ENCODE measurements around the gene TMEM131L.

TMEM131L gene

DNA sequence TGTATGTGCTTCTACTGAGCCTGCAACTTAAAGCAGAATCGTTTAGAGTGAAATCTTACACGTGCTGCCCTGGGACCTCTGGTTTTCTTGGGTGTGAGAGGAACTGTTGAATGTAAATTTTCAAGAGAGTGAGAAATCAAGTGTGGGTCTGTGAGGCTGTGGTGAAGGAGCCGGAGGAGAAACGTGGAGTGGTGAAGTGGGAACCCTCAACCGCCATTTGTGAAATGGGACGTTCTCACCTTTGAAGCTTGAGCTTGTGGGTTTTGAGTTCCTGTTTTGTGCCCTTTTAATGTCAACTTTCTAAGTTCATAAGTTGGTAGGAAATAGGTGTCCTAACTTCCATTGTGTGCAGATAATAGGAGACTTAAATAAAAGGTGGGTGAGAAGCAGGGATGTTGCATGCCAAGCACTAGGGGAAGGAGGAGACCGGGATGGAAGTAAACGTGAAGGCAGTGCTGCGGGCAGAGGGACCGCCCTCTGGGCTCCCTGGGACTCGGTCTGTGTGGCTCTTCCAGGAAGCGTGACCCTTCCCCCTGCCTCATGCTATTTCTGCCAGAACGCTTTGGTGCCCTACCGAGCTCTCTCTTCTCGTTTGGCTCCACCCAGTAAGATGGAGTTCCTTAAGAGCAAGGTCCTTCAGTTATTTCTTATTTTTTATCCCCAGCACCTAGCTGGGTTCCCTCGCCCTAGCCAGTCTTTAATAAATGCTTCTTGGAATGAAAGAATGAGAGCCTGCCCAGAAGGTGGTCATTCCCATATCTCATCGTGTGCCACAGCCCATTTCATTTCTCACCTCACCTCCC is 56.0 kb downstream of the TMEM131L start:
- DNase-seq: no peak

DNA sequence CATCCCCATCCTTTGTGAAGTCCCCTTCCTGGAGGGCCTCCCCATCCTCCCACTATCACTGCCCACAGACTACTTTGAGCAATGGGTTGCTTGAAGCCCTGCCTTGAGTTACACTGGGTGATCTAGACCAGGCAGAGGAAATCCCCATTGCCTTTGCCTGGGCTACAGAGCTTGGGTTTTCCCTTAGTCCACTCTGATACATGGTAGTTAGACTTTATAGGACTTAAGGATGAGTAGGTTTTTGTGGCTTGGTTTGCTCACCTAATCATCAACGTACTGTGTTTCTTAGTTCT is 56.6 kb downstream of the TMEM131L start:
- no peak for DNase-seq

DNA sequence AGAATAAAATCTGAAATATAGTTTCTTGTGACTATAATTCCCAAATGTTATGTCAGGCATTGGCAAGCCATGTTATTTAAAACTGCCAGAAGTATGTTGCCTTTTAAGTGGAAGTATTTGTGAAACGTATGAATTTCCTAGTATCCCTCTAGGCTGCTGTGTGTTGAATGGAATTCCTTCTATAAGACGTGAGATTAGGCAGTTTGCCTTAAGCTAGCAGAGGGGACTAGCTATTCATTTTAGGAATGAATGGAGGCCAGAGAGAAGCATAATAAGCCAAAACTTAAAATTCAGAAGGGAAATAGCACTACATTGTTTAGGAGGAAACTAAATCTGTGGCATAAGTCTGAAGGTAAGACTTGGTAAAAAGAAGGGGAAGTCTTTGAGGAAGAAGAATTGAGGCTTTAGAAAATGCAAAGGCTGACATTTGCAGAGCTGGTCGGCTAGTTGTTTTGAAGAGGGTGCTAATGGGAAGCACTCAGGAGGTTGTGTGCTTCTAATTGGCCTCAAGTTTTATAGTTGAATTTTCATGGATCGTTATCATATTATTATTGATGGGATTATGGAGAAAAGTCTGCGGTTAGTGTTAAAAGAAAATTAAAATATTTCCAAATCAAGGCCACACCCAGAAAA is 57.1 kb downstream of the TMEM131L start:
- DNase-seq: no peak

- DNase-seq: no peak
Measured at GRCh38 chr4:153523941-153524386, 57.8 kb downstream of the TMEM131L start.

DNA sequence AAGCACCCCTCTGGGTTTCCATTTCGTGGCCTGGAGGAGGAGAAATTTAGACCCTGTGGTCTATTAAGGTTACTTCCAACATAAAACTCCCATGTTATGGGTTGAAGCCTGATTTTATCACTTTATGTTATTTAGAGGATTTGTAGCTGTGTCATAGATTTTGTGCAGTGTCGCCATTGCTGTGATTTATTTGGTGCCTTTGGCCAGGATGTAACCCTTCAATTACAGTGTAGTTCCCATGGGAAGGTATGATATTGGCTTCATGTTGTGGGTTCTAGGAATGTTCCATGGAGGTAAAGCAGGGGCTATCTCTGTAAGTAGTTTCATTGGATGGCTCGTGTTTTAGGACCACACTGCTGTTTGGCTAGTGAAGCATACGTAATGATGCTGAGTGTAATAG is 58.5 kb downstream of the TMEM131L start:
- DNase-seq: no peak

DNA sequence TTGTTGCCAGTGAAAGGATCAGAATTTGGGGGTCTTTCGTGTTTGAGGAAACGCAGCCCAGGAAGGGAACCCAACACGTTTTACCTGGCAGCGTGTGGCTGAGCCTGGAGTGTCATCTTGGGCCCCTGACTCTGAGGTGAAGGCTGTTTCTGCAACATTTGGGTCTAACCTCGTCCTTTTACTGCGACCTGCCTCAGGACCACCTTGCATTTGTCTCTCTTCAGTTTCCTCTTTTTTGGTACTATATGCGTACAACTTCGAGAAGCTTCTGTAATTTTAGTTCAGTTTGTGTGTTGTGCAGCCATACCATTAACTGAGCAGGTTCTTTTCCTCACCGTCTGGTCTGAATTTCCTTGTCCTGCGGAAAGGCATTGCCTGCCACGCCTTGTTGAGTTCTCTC is 61.5 kb downstream of the TMEM131L start:
- DNase-seq: no peak

- no peak for DNase-seq
Measured at GRCh38 chr4:153528705-153529485, 62.7 kb downstream of the TMEM131L start.

GRCh38 chr4:153529646-153530045 is 63.5 kb downstream of the TMEM131L start:
- no peak for DNase-seq

DNA sequence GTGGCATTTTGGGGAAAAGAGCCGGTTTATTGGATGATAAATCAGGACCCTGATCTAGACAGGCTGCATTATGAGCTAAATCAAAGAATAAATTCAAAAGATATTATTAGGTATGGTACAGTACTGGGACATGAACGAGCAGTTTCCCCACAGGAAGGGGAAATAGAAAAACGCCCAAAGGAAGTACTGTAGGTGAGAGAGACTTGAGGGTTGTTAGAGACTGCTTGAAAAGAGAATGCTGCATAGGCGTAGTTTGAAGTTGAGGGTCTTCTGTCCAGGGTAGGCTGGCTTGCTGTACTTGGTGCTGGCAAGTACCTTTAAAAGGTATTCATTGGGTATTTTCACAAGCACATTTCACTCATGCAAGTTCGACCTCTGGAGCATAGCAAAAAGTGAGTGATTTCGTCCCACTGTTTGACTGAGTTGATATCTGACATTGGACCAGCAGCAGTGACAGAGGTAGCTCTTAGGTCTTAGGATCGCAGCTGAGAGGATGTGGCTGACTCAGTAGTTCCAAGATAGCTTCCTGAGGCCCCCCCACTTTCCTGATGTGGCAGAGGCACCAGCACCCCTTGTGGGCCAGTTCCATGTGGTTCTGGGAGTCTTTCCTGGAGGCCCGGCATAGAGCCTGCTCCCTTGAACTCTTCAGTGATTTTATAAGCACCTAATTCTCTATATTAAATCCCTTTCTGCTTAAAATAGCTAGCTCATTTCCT is 64.3 kb downstream of the TMEM131L start:
- no peak for DNase-seq

DNA sequence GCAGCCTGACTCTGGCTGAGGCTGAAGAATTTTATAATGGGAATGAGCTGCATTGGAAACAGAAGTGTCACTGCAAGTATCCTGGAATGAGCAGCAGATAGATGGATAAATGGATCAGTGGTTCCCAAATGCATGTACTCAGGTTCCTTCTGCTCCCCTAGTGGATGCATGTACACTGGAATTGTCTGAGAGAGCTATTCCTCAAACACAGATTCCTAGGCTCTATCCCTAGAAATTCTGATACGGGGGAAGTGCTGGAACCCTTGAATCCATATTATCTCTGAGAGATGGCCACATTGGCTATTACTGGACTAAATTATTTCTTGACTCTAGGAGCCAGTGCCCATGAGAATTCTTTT is 64.8 kb downstream of the TMEM131L start:
- DNase-seq: no peak

GRCh38 chr4:153531976-153532626 is 65.9 kb downstream of the TMEM131L start:
- no peak for DNase-seq

GRCh38 chr4:153532636-153533035 is 66.5 kb downstream of the TMEM131L start:
- no peak for DNase-seq

- no peak for DNase-seq
Measured at GRCh38 chr4:153533387-153533786, 67.2 kb downstream of the TMEM131L start.

DNA sequence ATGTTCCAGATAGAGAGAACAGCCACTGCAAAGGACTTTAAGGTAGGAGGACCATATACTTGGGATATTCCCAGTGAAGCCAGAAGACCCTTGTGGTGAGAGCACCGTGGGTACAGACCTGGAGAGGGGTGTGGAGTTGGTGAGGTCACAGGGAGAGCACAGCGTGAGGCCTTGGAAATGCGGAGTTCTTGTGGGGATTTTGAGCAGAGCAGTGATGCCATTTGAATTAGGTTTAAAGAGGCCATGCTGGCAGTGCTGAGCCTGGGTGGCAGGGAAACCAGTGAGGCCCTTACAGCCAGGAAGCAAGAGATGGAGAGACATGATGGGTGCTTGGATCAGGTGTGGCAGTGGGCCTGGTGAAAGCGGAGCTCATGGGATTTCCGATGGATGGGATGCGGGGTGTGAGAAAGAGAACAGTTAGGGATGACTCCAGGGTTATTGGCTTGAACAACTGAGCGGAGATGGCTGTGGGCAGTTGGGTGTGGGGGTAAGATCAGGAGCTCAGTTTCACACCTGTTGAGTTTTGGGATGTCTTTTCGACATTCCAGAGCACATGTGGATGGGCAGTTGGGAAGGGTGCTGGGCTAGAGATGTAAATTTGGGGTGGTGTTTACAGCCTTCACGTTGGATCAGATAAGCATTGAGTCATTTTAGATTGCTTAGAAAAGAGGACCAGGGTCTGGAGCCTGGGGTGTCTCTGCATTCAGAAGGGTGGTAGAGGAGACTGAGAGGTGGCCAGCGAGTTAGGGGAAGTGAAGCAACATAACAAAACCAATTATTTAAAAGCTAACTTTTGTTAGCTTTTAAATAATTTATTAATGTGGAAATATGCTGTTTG is 68.9 kb downstream of the TMEM131L start:
- no peak for DNase-seq

- no peak for DNase-seq
Measured at GRCh38 chr4:153535772-153536513, 69.8 kb downstream of the TMEM131L start.

- no peak for DNase-seq
Measured at GRCh38 chr4:153537493-153537960, 71.4 kb downstream of the TMEM131L start.

DNA sequence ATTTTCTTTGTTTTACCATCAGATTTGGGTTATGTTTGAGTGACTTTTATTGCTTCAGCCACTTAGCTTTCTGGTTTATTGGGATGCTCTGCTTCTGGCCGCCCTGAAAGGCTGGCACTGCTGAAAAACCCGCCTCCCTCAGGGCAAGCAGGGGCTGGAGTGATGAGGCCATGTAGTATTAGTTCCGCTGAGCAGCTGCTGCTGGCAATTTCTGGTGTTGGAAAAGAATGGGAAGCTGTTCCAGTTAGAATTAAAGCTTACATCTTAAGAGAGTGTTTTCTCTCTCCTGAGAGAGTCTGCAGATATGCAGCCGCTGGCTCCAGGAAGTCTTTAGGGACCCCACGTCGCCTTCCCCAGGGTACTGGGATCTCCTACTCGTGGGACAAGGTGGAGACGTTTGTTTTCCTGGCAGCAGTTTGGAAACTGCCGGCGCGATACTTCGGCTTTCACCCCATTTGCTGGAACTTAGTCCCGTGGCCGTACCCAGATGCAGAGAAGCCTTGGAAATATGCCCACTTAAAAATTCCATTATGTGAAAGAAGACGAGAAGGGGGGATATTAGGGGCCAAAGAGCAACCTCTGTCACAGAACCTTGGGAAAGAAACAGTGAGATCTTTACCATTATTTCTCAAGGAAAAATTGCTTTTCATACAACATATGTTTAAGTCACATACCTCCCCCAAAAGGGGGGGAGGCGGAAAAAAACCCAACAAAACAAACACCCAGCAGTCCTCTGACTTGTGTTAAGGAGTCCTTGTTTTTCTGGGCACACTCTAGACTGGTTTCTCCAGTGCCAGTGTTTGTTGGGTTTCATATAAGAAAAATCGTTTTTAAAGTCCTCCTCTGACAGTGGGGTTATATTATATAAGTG is 72.6 kb downstream of the TMEM131L start:
- peak in 8 of 14 donors; percentile 13 to 82 (median 32) for DNase-seq

GRCh38 chr4:153539422-153539821 is 73.3 kb downstream of the TMEM131L start:
- DNase-seq: no peak

- DNase-seq: no peak
Measured at GRCh38 chr4:153541456-153542096, 75.4 kb downstream of the TMEM131L start.
